Measurements from ENCODE around the gene KAT8.

GRCh38 chr16:31113121-31114120, 4.0 kb upstream of the KAT8 start:
- TF ChIP-seq CTCF (IDR thresholded peaks at IDR 0.05): no peak
- TF ChIP-seq POLR2A (IDR thresholded peaks at IDR 0.05): no peak

Data from uterus (tissue), 2 donors.